ACHN (cell line): ENCODE results near the gene ZDHHC12.

ENCODE experiments used
- DNase-seq: peaks from one replicate; pipeline ENCODE4 v3.0.0-alpha.2; 2015
- in situ Hi-C: cut with HindIII; loops from 2 replicates; pipeline ENCODE4 v1.10.0; 2017; ENCODE audit warnings: low sequenced_read_pairs, low pct_ligation_motif_present, low pct_unique_long_range_greater_than_20kb

ZDHHC12 gene

GRCh38 chr9:128723866-128724743, at the start of gene ZDHHC12:
Gene ZDHHC12, minus strand, starts transcription at chr9:128724127. Its CDS starts 34 bp downstream, at chr9:128724093.
- peak; percentile 96 for DNase-seq
- in situ Hi-C loops, result no loop called here

DNA sequence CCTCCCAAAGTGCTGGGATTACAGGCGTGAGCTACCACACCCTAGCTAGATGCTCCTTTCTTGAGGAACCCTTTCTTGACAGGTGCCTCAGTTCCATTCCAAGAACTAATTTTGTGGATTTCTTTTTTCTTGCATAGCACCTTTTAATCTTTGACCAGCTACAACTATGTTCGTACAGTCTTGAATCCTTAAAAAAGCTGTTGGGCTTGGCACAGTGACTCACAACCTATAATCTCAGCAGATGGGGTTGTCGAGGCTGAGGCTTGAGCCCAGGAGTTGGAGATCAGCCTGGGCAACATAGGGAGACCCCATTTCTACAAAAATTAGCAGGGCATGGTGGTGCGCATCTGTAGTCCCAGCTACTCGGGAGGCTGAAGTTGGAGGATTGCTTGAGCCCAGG, 49.1 kb upstream of the ZDHHC12 start:
- in situ Hi-C loops, result no loop called here
- no peak for DNase-seq

GRCh38 chr9:128771745-128772519, 48.0 kb upstream of the ZDHHC12 start, which contains the start of gene ZER1:
Gene ZER1, minus strand, starts transcription at chr9:128771927. Its CDS starts 16,362 bp downstream, at chr9:128755565.
- in situ Hi-C loops, result no loop called here
- DNase-seq, result peak; percentile 84

- in situ Hi-C loops, result no loop called here
- DNase-seq, result peak; percentile 17
Observed at GRCh38 chr9:128771094-128771721, 47.3 kb upstream of the ZDHHC12 start.

DNA sequence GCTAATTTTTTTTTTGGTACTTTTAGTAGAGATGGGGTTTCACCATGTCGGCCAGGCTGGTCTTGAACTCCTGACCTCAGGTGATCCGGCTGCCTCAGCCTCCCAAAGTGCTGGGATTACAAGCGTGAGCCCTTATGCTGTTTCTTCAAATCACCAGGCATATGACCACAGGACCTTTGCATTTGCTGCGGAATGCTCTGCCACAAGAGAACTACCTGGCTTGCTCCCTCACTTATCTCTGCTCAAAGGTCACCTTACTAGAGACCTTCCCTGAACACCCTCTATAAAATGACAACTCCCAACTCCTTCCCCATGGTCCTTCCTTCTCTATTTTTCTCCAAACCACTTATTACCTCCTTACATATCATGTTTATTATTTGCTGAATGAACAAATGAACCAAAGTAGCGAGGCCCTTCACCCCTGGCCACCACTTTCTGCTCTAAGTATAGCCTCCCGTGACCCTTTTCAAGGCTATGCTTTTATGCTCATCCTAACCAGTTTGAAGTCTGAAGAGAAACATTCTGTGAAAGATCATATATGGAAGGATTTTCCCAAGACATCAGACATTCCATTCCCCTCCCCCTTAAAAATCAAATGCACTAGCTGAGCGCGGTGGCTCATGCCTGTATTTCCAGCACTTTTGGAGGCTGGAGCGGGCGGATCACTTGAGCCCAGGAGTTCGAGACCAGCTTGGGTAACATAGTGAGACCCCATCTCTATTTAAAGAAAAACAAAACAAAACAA, 46.5 kb upstream of the ZDHHC12 start:
- in situ Hi-C loops, result no loop called here
- DNase-seq, result no peak

- no peak for DNase-seq
- in situ Hi-C loops, result no loop called here
Observed at GRCh38 chr9:128768606-128769005, 44.7 kb upstream of the ZDHHC12 start.

DNA sequence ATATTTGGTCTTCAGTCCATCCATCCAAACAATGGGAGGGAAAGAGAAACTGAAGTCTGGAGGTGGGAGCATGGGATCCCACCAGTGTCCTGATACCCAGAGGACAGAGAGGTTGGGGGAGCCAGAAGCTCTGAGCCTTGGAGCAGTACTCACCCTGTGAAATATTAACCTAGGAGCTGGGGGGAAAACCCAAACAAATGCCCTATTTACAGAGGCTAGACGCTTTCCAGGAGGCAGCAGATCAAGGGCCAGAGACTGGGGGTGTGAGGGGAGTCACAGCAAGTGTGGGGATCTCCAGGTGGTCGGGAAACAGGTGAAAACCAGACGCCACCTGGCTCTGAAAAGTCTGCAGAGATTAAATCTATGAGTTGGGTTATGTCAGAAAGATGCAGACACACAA, 41.6 kb upstream of the ZDHHC12 start:
- DNase-seq, result no peak
- in situ Hi-C loops, result no loop called here

DNA sequence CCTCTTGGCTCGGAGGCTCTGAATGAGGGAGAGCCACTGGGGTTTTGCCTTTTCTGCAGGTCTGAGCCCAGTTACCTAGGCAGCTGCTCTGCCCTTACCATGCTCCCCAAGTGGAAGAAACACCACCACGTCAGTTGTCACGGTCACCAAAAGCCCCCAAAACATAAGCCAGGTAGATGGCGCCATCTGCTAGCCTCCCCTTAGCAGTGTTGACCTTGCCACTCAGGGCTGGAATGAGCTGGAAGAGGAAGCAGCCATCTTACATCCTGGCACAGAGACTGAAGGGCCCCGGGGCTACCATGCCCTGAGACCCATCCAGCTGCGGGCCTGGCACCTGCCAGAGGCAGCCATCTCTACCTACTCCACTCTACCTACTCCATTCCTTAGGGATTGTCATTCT, 40.4 kb upstream of the ZDHHC12 start:
- DNase-seq, result no peak
- in situ Hi-C loops, result no loop called here

GRCh38 chr9:128762671-128763449, 38.9 kb upstream of the ZDHHC12 start:
- in situ Hi-C loops, result no loop called here

DNA sequence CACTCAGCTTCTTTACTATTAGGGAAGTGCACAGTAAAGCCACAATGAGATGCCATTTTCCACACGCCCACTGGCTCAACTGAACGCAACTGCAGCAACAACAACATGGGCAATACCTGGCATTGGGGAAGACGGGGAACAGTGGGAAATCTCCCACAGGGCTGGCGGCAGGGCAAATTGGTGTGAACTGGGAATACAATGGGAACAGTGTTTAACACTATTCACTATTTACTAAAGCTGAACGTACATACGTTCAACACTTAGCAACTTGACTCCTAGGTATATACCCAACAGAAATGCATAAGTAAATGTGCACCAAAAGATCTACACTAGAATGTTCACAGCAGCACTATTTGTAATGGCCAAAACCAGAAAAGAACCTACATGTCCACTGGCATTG, 33.7 kb upstream of the ZDHHC12 start:
- in situ Hi-C loops, result no loop called here
- no peak for DNase-seq

More at GRCh38 chr9:128762671-128763449, 38.9 kb upstream of the ZDHHC12 start:
- DNase-seq, result no peak

- no peak for DNase-seq
- in situ Hi-C loops, result no loop called here
Observed at GRCh38 chr9:128753627-128754026, 29.7 kb upstream of the ZDHHC12 start.

- in situ Hi-C loops, result no loop called here
- no peak for DNase-seq
Observed at GRCh38 chr9:128750926-128751595, 27.1 kb upstream of the ZDHHC12 start.

DNA sequence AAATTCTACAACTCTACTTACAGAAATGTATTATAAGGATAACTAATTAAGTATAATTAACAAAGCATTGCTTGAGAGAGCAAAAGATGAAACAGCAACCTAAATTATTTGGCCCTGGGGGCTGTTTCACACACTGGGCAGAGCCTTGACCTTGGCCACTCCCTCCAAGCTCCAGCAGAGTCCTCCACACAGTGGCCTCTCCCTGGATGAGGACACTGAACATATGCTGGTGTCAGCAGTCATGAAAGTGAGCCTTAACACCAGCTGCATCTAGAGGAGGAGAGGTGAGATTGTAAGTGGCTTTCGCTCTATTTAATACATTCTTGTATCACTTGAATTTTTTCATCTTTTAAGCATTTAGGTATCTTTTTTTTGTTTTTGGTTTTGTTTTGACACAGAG, 23.3 kb upstream of the ZDHHC12 start:
- in situ Hi-C loops, result no loop called here
- no peak for DNase-seq

GRCh38 chr9:128743421-128743820, 19.5 kb upstream of the ZDHHC12 start:
- in situ Hi-C loops, result no loop called here
- no peak for DNase-seq

GRCh38 chr9:128742401-128742800, 18.5 kb upstream of the ZDHHC12 start:
- no peak for DNase-seq
- in situ Hi-C loops, result no loop called here

- in situ Hi-C loops, result no loop called here
Observed at GRCh38 chr9:128735373-128735772, 11.4 kb upstream of the ZDHHC12 start.

GRCh38 chr9:128733256-128733655, 9.3 kb upstream of the ZDHHC12 start:
- peak; percentile 93 for DNase-seq
- in situ Hi-C loops, result no loop called here

More at GRCh38 chr9:128735373-128735772, 11.4 kb upstream of the ZDHHC12 start:
- no peak for DNase-seq
